Stomach smooth muscle (tissue), 2 donors: ENCODE results near the gene PARS2.

Experiments
- H3K27ac ChIP-seq: one replicate; pipeline ENCODE4 v1.7.0; 2013; ENCODE audit warnings: mild to moderate bottlenecking, low read length, inconsistent platforms
- H3K27me3 ChIP-seq, 2 donors: one replicate each; pipeline ENCODE4 v1.7.0; 2013; ENCODE audit warnings: low read length in 2 of 2; ENCODE audit not compliant: insufficient read depth in 2 of 2, control insufficient read depth in 1 of 2
- H3K36me3 ChIP-seq, 2 donors: one replicate each; pipeline ENCODE4 v1.7.0; 2013; ENCODE audit warnings: low read length in 2 of 2; ENCODE audit not compliant: control insufficient read depth in 2 of 2, insufficient read depth in 2 of 2
- H3K4me1 ChIP-seq: one replicate; pipeline ENCODE4 v1.7.0; 2013; ENCODE audit warnings: low read length; ENCODE audit not compliant: control insufficient read depth, insufficient read depth
- H3K4me3 ChIP-seq, 2 donors: one replicate each; pipeline ENCODE4 v1.7.0; 2013; ENCODE audit warnings: low read length in 2 of 2
- H3K9ac ChIP-seq, 2 donors: one replicate each; pipeline ENCODE4 v1.7.0; 2013; ENCODE audit warnings: low read length in 2 of 2, mild to moderate bottlenecking in 1 of 2
- H3K9me3 ChIP-seq, 2 donors: one replicate each; pipeline ENCODE4 v1.7.0; 2013; ENCODE audit warnings: low read length in 2 of 2; ENCODE audit not compliant: control insufficient read depth in 2 of 2
- donor health status: healthy.
- donor health status: Pancreatic carcinoma.

Gene PARS2

DNA sequence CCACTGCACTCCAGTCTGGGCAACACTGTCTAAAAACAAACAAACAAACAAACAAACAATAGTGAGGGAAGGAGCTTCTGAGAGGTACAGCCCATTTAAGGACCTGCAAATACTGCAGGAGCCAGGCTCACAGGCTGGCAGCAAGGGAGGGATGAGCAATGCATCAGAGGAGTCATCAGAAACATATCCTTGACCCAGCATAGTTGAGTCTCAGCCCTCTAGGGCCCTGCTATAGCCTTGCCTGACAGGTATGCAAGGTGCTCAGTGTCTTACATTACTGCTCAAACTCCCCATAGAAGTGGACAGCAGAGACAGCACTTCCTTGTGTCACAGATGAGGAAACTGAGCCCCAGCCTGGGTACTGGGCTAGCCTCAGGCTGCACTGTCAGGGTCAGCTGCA is 55.9 kb downstream of the PARS2 start:
- H3K9me3 ChIP-seq: no peaks in the 10 kb centered on the region
- H3K4me3 ChIP-seq: no peak overlapping the region
- H3K36me3 ChIP-seq: peaks cover 25 to 32% of the 10 kb centered on the region in 2 donors
- no peaks in the 10 kb centered on the region for H3K4me1 ChIP-seq
- no peak overlapping the region for H3K9ac ChIP-seq
- H3K27ac ChIP-seq: no peak overlapping the region
- H3K27me3 ChIP-seq: no peaks in the 10 kb centered on the region
